D721Med (cell line): Measurements from ENCODE around the gene CITED2.

Experiments used
- DNase-seq: peaks from one replicate; pipeline ENCODE4 v3.0.0; 2011; ENCODE audit warnings: low spot score; ENCODE audit not compliant: insufficient read length
- FAIRE-seq: peaks from 2 replicates; lab custom pipeline; 2011; peaks lifted over from hg19 to GRCh38; lab: Jason Lieb, UNC
- CTCF ChIP-seq: IDR thresholded peaks from 2 replicates; pipeline ENCODE4 v1.5.1; 2012; ENCODE audit warnings: mild to moderate bottlenecking, control low read depth; ENCODE audit not compliant: insufficient read depth; ENCODE audit errors: missing control alignments

Gene CITED2

GRCh38 chr6:139337830-139338229 is 36.6 kb downstream of the CITED2 start:
- FAIRE-seq: no peak
- TF ChIP-seq CTCF: no peak
- no peak for DNase-seq

GRCh38 chr6:139337001-139337400 is 37.4 kb downstream of the CITED2 start:
- DNase-seq (no peak), FAIRE-seq (no peak)
- no peak for TF ChIP-seq CTCF

GRCh38 chr6:139336488-139336887 is 38.0 kb downstream of the CITED2 start:
- DNase-seq: no peak
- FAIRE-seq: no peak
- no peak for TF ChIP-seq CTCF

- no peak for DNase-seq
- no peak for TF ChIP-seq CTCF
- FAIRE-seq: no peak
Observed at GRCh38 chr6:139335447-139336210, 38.8 kb downstream of the CITED2 start.

GRCh38 chr6:139334806-139335446 is 39.5 kb downstream of the CITED2 start:
- DNase-seq (no peak), FAIRE-seq (no peak)
- TF ChIP-seq CTCF: no peak

GRCh38 chr6:139330826-139331500 is 43.5 kb downstream of the CITED2 start:
- TF ChIP-seq CTCF: no peak
- FAIRE-seq: no peak
- DNase-seq: no peak
